GM21825 (cell line): ENCODE results near the gene SNPH.

ENCODE experiments used
- ATAC-seq: cut with Tn5 transposase; IDR thresholded peaks from one replicate; pipeline ENCODE4 v1.9.1; 2021; ENCODE audit warnings: mild to moderate bottlenecking, moderate library complexity; ENCODE audit not compliant: unreplicated experiment

The SNPH gene

GRCh38 chr20:1304710-1305515 lies 38.8 kb downstream of the SNPH start:
- ATAC-seq, result no peak

DNA sequence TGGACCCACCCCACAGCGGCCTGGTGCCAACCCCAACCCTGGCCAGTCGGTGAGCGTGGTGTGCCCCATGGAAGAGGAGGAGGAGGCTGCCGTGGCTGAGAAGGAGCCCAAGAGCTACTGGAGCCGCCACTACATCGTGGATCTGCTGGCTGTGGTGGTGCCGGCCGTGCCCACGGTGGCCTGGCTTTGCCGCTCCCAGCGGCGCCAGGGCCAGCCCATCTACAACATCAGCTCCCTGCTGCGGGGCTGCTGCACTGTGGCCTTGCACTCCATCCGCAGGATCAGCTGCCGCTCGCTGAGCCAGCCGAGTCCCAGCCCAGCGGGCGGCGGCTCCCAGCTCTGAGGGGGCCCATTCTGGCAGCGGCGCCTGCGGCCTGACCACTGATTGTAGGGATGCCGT lies 39.6 kb downstream of the SNPH start:
- ATAC-seq, result no peak

DNA sequence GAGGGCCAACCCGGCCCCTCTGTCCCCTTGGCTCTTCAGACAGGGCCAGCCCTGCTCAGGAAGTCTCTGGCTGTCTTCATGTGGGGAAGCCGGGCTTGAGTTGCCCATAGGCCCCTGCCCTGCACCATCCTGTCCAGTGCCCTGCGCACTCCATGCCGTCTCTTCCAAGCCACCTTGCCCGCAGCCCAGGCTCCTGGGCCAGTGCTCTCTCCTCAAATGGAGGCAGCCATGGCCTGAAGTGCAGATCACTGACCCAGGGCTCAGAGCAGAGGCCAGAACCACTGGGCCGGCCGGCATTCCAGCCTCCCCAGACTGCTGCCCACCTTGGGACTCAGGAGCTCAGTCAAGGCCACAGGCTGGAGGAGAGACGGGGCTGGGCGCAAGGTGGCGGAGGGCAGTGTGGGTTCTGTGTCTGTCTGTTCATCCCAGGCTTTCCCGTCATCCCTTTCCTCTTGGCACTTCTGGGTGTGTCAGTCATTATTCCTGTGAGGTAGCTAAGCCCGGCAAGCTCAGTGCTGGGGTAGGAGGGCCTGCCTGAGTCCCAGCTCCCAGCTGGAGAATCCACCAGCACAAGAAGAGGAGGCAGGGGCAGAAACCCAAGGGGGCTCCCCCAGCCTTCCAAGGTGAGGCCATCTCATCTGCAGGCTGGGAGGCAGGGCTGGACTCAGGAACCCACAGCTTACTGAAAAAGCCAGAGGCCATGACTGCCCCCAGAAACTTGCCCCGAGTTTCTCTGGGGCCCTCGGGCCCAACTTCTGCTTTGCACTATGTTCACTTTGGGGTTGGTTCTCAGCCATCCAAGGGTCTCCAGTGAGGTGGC lies 40.4 kb downstream of the SNPH start:
- ATAC-seq, result no peak

- ATAC-seq, result no peak
Measured at GRCh38 chr20:1307171-1307570, 41.1 kb downstream of the SNPH start.

GRCh38 chr20:1307571-1307971 lies 41.5 kb downstream of the SNPH start:
- ATAC-seq, result no peak

DNA sequence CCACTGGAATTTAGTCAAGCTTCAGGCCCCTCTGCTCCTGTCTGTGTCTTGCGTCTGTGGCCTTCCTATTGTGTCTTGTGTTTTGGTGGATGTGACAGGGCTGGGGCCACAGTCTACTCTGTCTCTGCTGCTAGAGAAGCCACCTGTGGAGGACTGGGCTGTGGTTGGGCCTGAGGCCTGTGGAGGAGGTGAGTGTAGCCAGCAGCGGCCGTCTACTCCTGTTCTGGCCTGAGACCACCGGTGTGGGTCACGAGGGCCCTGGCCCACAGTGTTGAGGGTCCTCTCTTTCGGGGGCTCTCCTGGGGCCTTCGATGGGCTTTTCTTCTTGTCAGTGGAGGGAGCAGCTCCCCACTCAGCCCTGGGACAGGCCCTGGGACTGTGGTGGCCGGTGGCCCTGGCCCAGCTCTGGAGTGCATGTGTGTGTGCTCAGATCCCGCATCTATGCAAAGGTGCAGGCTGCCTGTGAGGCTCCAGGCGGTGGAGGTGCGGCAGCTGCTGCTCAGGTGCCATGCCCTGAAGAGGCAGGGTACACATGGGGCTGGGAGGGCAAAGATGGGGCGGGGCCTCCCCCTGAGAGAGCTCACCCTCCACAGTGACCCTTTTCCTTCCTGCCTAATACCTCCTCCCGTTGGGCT lies 42.1 kb downstream of the SNPH start:
- no peak for ATAC-seq

- no peak for ATAC-seq
Measured at GRCh38 chr20:1308702-1309095, 42.6 kb downstream of the SNPH start.

- no peak for ATAC-seq
Measured at GRCh38 chr20:1309439-1309847, 43.3 kb downstream of the SNPH start.

DNA sequence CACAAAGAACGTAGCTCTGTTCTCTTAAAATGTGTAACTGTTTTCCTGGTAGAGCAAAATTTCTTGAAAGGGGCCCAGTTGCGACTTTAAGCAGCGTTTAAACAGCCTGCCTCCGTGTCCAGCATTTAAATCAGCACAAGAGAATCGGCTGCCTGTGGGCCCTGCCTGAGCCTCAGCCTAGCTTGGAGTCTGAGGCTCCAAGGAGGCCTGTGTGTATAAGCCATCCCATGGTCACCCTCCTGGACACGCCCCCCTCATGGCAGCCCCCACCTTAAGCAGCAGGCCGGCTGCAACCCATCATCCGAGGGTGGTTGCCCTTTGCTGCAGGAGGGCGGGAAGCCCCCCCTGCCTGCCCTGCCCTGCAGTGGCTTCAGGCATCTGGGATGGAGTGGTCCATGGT lies 44.0 kb downstream of the SNPH start:
- ATAC-seq, result no peak

GRCh38 chr20:1310506-1311190 lies 44.6 kb downstream of the SNPH start:
- ATAC-seq, result no peak

DNA sequence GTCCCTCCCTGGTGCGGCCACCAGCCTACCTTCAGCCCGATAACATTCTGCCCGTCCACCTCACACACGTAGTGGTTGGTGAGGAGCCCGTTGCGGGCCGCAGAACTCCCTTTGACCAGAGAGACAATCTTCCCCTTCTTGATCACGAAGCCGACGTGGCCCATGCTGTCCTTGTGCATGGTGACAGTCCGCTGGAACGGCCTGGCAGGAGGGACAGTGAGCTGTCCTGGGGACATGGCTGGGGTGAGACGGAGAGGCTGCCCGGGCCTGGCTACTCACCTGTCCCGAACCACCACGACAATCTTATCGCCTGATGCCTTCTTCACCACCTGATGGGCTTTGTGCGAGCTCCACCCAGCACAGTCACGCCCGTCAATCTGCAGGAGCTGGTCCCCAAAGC lies 46.2 kb downstream of the SNPH start:
- no peak for ATAC-seq

DNA sequence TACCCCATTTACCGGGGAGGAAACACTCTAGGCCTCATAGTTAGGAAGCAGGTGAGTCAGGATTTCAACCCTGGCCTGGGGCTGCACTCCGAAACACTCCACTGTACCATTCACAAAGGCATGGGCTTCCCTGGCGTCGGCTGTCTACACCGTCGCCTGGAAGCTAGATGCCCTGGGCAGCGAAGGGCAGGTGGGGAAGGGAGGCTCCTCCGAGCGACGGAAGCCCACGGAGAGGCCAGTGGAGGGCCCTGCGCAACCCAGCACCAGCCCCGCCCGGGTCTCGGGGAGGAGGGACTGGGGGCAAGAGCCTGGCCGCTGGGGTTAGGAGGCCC lies 46.8 kb downstream of the SNPH start:
- ATAC-seq, result no peak

DNA sequence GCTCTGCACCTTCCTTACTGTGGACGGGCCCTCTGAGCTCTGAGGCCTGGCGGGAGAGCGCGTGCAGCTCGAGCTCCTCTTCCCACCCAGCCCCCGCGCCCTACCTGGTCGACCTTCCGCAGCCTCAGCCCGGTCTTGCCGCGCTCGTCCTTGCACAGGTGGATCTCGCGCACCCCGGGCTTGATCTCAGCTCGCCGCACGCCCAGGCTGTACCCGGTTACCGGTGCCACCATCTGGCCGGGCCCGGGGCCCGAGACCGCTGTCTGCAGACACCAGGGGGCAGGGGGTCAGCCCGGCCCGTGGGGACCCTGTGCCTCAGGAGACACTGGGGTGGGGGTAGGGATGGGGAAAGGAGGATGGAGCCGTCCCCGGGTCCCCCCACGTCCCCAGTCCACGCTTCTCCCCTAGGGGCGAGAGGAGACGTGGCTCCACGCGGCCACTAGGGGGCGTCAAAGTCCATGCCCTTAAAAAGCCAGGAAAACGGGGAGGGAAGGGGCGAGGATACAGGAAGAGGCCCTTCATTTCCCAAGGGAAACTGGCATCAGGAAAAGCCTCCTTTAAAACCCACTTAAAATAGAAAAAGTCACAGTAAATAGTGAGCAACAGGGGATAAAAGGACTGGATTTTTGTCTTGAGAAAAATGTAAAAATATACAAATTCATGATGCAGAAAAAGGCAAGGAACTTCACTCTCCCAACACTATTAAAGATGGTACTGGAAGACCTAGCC lies 47.3 kb downstream of the SNPH start:
- no peak for ATAC-seq

GRCh38 chr20:1315804-1316203 lies 49.7 kb downstream of the SNPH start:
- ATAC-seq, result no peak

- ATAC-seq, result no peak
Measured at GRCh38 chr20:1317545-1318255, 51.6 kb downstream of the SNPH start.

DNA sequence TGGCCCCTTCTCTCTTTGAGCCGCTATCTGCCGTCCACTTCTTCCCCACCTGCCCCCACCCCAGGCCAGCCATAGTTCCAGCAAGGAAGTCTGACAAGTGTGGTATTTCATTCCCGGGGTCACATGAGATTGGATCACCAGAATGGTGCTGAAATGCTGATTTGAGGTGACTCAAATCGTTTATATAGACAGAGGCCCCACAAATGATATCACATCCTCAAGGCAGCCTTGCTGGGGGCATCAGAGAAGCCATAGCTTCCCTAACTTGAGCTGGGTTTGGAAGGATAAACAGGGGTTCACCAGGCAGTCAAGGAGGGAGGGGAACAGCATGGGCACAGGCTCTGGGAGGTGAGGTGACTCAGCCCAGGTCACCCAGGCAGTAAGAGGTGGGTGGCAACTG lies 53.0 kb downstream of the SNPH start:
- no peak for ATAC-seq

- ATAC-seq, result no peak
Measured at GRCh38 chr20:1319462-1319861, 53.4 kb downstream of the SNPH start.

DNA sequence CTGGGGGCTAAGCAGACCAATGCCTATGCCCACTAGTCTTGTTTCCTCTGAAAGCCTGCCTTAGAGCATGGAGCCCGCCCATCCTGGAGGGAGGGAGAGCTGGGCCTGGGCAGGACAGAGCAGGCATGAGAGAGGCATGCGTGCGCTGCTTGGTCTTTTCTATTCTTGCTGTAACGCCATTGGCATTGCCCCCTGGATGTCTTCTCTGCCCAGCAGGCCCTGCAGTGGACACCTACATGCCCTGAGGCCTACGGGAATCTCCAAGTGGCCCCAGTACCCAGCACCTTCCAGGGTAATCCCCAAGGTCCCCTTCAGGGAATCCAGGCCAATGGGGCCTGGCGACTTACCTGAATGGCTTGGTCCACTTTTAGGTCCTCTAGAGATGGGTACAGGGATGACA lies 53.9 kb downstream of the SNPH start:
- no peak for ATAC-seq

- no peak for ATAC-seq
Measured at GRCh38 chr20:1320902-1321653, 55.0 kb downstream of the SNPH start.

- no peak for ATAC-seq
Measured at GRCh38 chr20:1321654-1321939, 55.5 kb downstream of the SNPH start.
